Fibroblast of skin of back (primary cell): ENCODE results near the gene GPLD1.

ENCODE experiments used
- DNase-seq: peaks from one replicate; pipeline ENCODE4 v3.0.0-alpha.2; 2013

The GPLD1 gene

GRCh38 chr6:24497254-24497970, 8.0 kb upstream of the GPLD1 start:
- no peak for DNase-seq

GRCh38 chr6:24494821-24495795, 5.7 kb upstream of the GPLD1 start, which contains the start of gene ALDH5A1:
Gene ALDH5A1, plus strand, starts transcription at chr6:24494969. Its CDS starts 28 bp downstream, at chr6:24494997.
- peak; percentile 63 for DNase-seq

- DNase-seq, result no peak
Measured at GRCh38 chr6:24493945-24494820, 4.8 kb upstream of the GPLD1 start.

GRCh38 chr6:24492475-24492874, 3.1 kb upstream of the GPLD1 start:
- peak; percentile 12 for DNase-seq

- no peak for DNase-seq
Measured at GRCh38 chr6:24490948-24491347, 1.6 kb upstream of the GPLD1 start.

GRCh38 chr6:24489881-24490280, 503 bp upstream of the GPLD1 start:
- DNase-seq, result no peak

GRCh38 chr6:24486065-24486464, 3.3 kb downstream of the GPLD1 start:
- no peak for DNase-seq

- peak; percentile 53 for DNase-seq
Measured at GRCh38 chr6:24484657-24485323, 4.6 kb downstream of the GPLD1 start.

GRCh38 chr6:24481449-24481848, 7.9 kb downstream of the GPLD1 start:
- no peak for DNase-seq

GRCh38 chr6:24480705-24481104, 8.7 kb downstream of the GPLD1 start:
- DNase-seq, result no peak

GRCh38 chr6:24478903-24479302, 10.5 kb downstream of the GPLD1 start:
- no peak for DNase-seq

GRCh38 chr6:24477070-24477469, 12.3 kb downstream of the GPLD1 start:
- DNase-seq, result no peak

GRCh38 chr6:24476631-24477030, 12.7 kb downstream of the GPLD1 start:
- no peak for DNase-seq

GRCh38 chr6:24472181-24472580, 17.2 kb downstream of the GPLD1 start:
- DNase-seq, result peak; percentile 40

GRCh38 chr6:24469811-24470210, 19.6 kb downstream of the GPLD1 start:
- DNase-seq, result peak; percentile 67

- DNase-seq, result no peak
Measured at GRCh38 chr6:24464253-24465038, 24.9 kb downstream of the GPLD1 start.

GRCh38 chr6:24460966-24461365, 28.4 kb downstream of the GPLD1 start:
- no peak for DNase-seq

- DNase-seq, result no peak
Measured at GRCh38 chr6:24458941-24459340, 30.4 kb downstream of the GPLD1 start.

GRCh38 chr6:24458134-24458533, 31.2 kb downstream of the GPLD1 start:
- DNase-seq, result no peak

GRCh38 chr6:24455061-24455460, 34.3 kb downstream of the GPLD1 start:
- DNase-seq, result no peak

GRCh38 chr6:24454452-24454851, 34.9 kb downstream of the GPLD1 start:
- DNase-seq, result no peak
